ENCODE measurements around the gene CASQ2.

- TF ChIP-seq HOXB13 (CRISPR knock-in tag; IDR thresholded peaks at IDR 0.05; ENCODE audit: low read depth): no peak
- TF ChIP-seq, protein P1, sequence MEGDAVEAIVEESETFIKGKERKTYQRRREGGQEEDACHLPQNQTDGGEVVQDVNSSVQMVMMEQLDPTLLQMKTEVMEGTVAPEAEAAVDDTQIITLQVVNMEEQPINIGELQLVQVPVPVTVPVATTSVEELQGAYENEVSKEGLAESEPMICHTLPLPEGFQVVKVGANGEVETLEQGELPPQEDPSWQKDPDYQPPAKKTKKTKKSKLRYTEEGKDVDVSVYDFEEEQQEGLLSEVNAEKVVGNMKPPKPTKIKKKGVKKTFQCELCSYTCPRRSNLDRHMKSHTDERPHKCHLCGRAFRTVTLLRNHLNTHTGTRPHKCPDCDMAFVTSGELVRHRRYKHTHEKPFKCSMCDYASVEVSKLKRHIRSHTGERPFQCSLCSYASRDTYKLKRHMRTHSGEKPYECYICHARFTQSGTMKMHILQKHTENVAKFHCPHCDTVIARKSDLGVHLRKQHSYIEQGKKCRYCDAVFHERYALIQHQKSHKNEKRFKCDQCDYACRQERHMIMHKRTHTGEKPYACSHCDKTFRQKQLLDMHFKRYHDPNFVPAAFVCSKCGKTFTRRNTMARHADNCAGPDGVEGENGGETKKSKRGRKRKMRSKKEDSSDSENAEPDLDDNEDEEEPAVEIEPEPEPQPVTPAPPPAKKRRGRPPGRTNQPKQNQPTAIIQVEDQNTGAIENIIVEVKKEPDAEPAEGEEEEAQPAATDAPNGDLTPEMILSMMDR (IDR thresholded peaks at IDR 0.05): peak; percentile 41
- TF ChIP-seq, protein P2, sequence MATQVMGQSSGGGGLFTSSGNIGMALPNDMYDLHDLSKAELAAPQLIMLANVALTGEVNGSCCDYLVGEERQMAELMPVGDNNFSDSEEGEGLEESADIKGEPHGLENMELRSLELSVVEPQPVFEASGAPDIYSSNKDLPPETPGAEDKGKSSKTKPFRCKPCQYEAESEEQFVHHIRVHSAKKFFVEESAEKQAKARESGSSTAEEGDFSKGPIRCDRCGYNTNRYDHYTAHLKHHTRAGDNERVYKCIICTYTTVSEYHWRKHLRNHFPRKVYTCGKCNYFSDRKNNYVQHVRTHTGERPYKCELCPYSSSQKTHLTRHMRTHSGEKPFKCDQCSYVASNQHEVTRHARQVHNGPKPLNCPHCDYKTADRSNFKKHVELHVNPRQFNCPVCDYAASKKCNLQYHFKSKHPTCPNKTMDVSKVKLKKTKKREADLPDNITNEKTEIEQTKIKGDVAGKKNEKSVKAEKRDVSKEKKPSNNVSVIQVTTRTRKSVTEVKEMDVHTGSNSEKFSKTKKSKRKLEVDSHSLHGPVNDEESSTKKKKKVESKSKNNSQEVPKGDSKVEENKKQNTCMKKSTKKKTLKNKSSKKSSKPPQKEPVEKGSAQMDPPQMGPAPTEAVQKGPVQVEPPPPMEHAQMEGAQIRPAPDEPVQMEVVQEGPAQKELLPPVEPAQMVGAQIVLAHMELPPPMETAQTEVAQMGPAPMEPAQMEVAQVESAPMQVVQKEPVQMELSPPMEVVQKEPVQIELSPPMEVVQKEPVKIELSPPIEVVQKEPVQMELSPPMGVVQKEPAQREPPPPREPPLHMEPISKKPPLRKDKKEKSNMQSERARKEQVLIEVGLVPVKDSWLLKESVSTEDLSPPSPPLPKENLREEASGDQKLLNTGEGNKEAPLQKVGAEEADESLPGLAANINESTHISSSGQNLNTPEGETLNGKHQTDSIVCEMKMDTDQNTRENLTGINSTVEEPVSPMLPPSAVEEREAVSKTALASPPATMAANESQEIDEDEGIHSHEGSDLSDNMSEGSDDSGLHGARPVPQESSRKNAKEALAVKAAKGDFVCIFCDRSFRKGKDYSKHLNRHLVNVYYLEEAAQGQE (IDR thresholded peaks at IDR 0.05): no peak
- peak; percentile 53 to 57 for TF ChIP-seq RAD21 (conservative IDR thresholded peaks at IDR 0.05 in 1 of 2, IDR thresholded peaks at IDR 0.05 in 1 of 2)
- TF ChIP-seq, protein P3, sequence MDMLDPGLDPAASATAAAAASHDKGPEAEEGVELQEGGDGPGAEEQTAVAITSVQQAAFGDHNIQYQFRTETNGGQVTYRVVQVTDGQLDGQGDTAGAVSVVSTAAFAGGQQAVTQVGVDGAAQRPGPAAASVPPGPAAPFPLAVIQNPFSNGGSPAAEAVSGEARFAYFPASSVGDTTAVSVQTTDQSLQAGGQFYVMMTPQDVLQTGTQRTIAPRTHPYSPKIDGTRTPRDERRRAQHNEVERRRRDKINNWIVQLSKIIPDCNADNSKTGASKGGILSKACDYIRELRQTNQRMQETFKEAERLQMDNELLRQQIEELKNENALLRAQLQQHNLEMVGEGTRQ (IDR thresholded peaks at IDR 0.05): no peak
- TF ChIP-seq EP300 (IDR thresholded peaks at IDR 0.05): no peak
- TF ChIP-seq FOSL2 (IDR thresholded peaks at IDR 0.05): no peak
- no peak for TF ChIP-seq FOSL2 (CRISPR knock-in tag; IDR thresholded peaks at IDR 0.05)
- no peak for TF ChIP-seq RCOR1 (IDR thresholded peaks at IDR 0.05; ENCODE audit: low read depth, low read length)
- TF ChIP-seq, protein P4, sequence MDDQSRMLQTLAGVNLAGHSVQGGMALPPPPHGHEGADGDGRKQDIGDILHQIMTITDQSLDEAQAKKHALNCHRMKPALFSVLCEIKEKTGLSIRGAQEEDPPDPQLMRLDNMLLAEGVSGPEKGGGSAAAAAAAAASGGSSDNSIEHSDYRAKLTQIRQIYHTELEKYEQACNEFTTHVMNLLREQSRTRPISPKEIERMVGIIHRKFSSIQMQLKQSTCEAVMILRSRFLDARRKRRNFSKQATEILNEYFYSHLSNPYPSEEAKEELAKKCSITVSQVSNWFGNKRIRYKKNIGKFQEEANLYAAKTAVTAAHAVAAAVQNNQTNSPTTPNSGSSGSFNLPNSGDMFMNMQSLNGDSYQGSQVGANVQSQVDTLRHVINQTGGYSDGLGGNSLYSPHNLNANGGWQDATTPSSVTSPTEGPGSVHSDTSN (IDR thresholded peaks at IDR 0.05): no peak
- TF ChIP-seq MYC (IDR thresholded peaks at IDR 0.05; ENCODE audit: borderline replicate concordance, low read length): no peak
Measured at GRCh38 chr1:115764541-115764940, 4.0 kb downstream of the CASQ2 start.

Measured in A549 (cell line).